IPS-NIHi11 (cell line): ENCODE results near the gene EYS.

Experiments used
- DNase-seq: peaks from one replicate; pipeline ENCODE4 v3.0.0; 2012; ENCODE audit warnings: mixed read lengths, low spot score

EYS gene

DNA sequence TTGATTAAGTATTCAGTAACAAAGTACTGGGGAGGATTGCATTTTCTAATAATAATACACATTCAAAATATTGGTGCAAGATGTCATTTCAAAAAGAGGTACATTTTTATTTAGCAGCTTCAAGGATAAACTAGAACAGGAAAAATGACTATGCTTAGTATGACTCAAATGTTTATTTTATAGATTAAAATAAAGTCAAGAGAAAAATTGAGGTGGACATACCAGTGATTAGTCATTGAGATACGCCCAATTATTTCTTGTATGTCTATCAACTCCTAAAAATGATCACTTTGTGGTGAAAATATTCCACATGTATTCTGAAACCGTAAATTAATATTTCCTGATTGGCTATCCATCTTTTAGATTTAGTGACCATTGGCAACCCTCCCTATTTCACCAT is 1974.7 kb downstream of the EYS start:
- DNase-seq = no peak

- DNase-seq = no peak
Observed at GRCh38 chr6:63731930-63732329, 1975.1 kb downstream of the EYS start.

GRCh38 chr6:63730311-63730710 is 1976.7 kb downstream of the EYS start:
- no peak for DNase-seq

DNA sequence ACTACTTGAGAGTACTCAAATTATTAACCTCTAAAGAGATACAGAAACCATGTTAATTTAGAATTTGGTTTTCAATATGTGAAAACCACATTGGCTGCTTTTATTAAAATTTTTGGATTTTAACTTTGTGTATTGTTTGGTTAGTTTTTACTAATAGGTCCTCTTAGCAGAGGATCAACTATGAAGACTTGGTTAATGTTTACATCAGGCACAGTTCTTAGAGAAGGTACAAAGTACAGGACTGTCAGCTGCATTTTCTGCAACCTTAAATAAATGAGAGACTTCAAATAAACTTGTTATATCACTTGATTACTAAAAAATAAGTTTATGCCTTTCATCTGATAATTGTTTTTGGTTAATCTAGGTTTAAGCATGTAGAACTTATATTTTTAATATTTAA is 1982.3 kb downstream of the EYS start:
- no peak for DNase-seq

- DNase-seq = no peak
Observed at GRCh38 chr6:63721181-63721580, 1985.8 kb downstream of the EYS start.

DNA sequence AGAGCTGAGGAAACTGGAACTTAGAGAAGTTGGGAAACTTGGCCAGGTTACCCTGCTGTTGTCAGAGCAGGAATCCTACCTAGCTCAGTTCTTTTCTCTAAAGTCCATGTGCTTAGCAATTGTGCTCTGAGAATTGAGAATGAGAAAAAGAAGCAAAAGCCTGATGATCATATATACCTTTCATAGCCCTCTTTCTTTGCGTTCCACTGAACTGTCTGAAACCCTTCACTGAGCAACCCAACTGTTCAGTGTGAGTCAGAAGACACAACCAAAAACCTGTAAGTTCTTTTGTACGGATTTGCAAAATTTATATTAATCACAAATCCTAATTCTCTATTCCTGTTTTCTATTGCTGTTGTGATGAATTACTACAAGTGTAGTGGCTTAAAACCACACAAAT is 1990.9 kb downstream of the EYS start:
- DNase-seq = no peak

GRCh38 chr6:63714091-63714490 is 1992.9 kb downstream of the EYS start:
- DNase-seq = no peak

DNA sequence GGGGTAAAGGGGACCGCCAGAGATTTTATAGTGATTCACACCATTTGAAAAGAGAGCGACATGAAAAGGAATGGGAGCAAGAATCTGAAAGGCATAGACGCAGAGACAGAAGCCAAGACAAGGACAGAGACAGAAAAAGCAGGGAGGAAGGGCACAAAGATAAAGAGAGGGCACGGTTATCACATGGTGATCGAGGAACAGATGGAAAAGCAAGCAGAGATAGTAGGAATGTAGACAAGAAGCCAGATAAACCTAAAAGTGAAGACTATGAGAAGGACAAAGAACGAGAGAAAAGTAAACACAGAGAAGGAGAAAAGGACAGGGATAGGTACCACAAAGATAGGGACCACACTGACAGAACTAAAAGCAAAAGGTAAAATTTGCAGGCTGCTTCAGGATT is 1993.7 kb downstream of the EYS start:
- no peak for DNase-seq

- DNase-seq = no peak
Observed at GRCh38 chr6:63709148-63709547, 1997.9 kb downstream of the EYS start.

- no peak for DNase-seq
Observed at GRCh38 chr6:63708631-63709030, 1998.4 kb downstream of the EYS start.

DNA sequence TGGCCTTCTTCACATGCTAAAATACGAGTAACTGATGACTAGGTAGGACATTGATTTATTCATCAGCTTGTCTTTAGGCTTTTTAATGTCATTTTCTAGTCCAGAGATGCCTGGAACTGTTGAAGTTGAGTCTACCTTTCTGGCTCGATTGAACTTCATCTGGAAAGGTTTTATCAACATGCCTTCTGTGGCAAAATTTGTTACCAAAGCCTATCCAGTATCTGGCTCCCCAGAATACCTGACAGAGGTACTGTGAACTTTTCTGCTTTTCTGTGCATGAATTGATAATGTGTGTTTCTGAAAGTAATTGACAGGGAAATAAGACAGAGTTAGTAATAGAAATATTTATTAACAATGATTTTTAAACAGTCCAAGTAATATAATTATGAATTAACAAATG is 2000.4 kb downstream of the EYS start:
- DNase-seq = no peak

- no peak for DNase-seq
Observed at GRCh38 chr6:63705707-63706106, 2001.3 kb downstream of the EYS start.

GRCh38 chr6:63690221-63690620 is 2016.8 kb downstream of the EYS start:
- no peak for DNase-seq

- no peak for DNase-seq
Observed at GRCh38 chr6:63689421-63689820, 2017.6 kb downstream of the EYS start.

DNA sequence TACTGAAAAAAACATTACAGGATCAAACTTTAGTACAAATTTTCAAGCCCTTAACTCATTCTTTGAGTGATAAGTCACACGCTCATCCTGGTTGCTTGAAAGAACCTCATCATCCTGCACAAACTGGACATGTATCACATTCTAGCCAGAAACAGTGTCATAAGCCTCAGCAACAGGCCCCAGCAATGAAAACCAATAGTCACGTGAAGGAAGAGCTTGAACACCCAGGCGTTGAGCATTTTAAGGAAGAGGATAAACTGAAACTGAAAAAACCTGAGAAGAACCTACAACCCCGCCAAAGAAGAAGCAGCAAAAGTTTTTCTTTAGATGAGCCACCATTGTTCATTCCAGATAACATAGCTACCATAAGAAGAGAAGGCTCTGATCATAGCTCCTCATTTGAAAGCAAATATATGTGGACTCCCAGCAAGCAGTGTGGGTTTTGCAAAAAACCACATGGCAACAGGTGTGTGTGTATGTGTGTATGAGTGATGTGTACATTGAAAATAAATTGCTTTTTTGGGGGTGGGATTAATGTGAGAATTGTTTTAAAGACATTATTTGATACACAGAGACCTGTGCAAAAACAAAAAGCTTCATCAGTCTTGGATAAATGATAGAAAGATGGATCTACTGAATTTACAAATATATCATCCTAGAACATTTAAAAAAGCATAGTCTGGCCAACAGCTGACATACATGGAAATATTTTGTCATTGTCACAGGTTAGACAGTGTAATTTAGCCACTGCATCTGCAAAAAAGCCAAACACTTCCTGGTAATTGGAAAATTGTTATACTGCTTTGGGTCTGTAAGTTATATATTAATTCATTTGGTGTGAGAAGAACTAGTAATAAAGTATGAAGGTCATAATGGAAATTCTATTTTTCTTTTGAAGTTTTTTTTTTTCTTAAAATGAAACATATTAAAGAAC is 2021.3 kb downstream of the EYS start:
- DNase-seq = no peak

DNA sequence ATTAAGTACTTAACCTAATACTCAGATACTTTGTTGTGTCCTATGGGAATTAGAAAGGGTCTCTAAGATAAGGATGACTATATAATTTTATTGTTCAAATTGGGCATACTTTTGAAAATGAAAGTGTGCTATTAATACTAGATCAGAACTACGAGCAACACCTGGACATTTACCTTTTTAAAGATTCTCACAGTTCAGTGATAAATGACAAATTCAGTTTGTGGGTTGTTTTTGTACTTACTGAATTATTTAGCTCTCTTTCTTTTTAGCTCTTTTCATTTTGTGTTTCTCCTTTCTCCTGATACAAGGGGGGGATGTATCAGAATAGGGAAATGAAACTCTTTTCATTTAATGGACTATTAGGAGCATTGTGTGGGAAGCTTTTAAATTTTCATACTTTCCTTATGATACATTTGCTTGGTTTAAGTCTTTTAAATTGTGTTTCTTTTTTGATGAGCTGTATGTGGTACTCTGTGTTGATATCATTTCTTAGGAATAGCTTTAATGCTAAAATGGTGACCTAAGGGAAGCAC is 2023.9 kb downstream of the EYS start:
- DNase-seq = no peak

DNA sequence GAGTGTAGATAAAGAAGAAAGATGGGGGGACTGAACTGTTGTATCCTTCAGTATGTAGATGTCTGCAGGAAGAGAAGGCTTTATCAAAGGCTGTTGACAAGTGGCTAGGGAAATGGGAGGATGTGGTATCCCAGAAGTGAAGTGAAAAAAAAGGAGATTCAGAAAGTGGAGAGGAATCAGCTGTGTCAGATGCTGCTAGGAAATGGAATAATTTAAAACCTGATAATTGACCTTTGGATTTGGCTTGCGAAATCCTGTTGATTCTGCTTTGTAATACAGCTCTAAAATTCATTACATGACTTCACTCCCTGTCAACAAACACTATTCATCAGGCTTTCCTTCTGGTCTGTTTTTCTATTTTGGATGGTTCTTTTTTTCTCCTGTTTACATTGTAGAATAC is 2029.7 kb downstream of the EYS start:
- no peak for DNase-seq

- DNase-seq = no peak
Observed at GRCh38 chr6:63676412-63677114, 2030.5 kb downstream of the EYS start.

- DNase-seq = no peak
Observed at GRCh38 chr6:63675138-63675537, 2031.9 kb downstream of the EYS start.

DNA sequence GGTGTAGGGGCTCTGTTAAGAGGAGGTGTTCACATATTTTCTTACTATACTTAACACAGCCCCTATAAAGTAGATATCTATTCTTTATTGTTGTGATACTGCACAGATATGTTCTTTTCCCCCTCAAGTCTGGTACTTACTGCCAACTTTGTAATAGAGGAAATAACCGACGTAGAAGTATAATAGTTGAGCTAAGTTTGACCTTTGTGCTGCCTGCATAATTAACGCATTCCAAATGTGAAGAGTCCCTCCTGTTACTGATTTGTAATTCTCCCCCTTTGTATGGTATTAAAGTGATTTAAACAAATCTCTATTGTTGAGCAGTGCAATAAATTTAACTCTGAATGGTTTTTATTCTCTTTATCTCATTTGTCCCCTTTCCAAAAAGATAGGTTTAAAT is 2032.4 kb downstream of the EYS start:
- no peak for DNase-seq

DNA sequence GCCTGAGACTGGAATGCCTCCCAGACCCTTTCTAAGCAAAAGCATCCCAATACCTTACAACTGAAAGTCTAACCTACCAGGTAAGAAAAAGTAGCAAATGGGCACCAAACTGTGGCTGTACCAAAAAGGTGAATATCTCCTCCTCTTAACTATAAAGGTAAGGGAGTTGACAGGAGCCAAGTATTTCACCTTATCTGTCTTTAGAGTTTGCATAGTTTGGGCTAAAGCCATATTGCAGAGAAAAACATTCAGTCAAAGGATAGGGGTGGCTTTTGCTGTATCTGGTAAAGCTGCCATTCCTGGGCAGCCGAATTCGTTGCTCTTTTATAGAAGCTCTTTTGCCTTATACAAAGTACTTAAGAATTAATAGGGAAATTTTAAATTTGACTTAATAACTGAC is 2033.3 kb downstream of the EYS start:
- DNase-seq = no peak

GRCh38 chr6:63672582-63673129 is 2034.4 kb downstream of the EYS start:
- no peak for DNase-seq
